HG03139 (cell line): ENCODE measurements around the gene ENAH.
"Not testable (repeated sequence)": the region's sequence is repeated elsewhere in the genome, so short reads cannot be mapped to it uniquely, and the experiment has no call there.

Source experiments
- ATAC-seq: cut with Tn5 transposase; IDR thresholded peaks from one replicate; pipeline ENCODE4 v1.9.1; 2021; ENCODE audit not compliant: unreplicated experiment

ENAH gene

DNA sequence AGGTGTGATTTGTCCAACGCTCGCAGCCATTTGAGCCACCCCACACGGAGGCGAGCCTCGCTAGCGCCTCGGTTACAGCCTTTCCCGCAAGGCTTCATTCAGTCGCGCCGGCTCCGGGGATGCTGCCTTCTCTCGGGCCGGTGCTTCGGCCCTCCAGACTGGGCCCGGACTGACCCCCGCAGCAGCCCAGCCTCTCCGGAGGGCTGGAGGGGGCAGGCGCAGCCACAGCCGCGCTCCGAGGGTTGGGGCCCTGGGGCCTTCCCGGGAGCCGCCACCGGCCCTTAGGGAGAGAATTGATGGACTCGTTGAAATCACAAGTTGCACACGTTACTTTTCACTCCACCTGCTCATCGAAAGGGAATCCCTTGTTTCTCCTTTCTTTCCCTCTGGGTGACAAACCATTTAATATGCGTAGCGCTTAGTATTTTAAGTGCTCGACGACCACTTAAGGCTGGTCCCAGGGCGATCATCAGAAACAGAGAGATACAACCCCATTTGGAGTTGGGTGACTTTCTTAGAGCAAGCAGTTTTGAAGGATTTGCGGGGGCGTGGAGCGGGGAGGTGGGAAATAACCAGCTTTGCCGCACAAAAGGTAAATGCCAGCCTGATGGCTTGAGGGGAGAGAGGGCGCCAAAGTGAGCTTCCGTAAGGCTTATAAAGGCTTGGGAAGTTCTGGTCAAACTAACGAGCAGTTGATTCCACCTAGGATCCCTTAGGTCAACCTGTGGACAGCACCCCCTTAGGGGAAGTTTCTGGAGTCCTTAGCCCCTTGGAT is 24.6 kb upstream of the ENAH start:
- ATAC-seq: no peak

DNA sequence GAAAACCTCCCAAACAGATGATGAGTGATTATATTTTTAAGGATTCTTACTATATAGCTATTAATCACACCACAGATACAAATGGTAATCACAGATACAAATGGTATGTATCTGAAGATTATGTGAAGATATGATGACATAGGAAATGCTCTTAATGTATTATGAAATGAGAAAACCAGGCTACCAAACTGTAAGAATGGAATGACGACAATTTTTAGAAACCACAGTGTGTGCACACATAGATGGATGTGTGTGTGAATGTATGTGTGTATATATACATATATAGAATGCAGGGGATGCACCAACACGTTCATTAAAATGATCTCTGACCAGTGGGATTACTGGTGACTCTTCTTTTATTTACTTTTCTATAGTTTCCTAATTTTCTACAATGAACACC is 21.5 kb upstream of the ENAH start:
- no peak for ATAC-seq

- no peak for ATAC-seq
Measured at GRCh38 chr1:225670806-225671733, 18.1 kb upstream of the ENAH start.

DNA sequence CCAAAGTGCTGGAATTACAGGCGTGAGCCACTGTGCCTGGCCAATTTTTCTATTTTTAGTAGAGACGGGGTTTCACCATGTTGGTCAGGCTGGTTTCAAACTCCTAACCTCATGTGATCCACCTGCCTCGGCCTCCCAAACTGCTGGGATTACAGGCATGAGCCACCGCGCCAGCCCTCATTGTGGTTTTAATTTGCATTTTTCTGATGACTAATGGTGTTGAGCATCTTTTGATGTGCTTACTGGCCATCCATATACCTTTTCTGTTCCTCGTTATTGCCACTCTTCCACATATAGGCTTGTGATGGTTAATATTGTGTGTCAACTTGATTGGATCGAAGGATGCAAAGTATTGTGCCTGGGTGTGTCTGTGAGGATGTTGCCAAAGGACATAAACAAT is 17.4 kb upstream of the ENAH start:
- ATAC-seq: no peak

DNA sequence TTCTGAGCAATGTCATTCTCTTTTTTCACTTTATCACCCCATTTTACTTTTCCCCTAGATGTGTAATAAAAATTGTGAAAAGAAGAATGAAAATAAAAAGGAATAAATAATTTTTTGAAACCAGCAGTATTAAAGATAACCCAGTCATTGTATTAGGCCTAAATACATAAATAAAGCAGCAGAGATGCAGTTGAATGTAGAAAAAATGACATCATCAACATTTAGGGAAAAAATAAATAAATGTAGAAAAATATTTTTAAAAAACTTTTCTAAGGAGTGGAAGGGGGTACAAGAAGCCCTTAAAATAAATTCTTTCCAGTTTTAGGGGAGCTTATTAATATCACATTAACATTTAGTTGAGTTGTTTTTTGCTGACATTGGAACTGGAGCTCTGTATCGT is 15.3 kb upstream of the ENAH start:
- no peak for ATAC-seq

DNA sequence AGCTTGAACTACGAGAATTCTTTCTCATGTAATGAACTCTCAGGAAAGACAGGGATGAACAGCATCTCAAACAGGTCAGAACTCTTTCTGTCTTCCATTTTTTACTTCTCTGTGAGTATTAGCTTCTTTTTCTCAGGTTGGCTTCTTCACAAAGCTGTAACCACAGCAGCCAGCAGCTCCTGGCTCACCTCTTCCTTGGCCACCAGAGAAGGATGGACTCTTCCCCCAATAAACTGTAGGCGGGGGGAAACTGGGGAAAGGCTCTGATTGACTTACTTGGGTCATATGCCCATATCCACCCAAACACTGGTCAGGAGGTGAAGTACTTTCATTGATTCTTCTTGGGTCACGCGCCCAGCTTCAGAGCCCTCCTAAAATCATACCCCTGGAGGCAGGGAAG is 14.4 kb upstream of the ENAH start:
- no peak for ATAC-seq

GRCh38 chr1:225666495-225666894 is 13.6 kb upstream of the ENAH start:
- no peak for ATAC-seq

DNA sequence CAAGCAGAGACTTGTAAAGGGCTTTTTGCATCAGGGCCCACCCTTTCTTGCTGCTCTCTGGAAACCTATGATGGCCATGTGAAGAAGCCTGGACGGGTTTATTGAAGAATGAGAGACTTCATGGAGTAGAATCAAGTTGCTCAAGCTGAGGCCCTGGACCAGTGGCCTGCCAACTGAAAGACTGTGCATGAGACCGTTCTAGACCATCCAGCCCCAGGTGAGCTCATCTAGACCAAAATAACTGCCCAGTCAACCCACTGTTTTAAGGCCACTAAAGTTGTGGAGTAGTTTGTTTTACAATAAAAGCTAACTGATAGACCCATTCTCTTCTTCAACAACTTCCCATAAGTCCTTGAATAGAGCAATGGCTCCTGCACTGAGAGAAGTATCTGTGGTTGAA is 11.8 kb upstream of the ENAH start:
- ATAC-seq: no peak

- no peak for ATAC-seq
Measured at GRCh38 chr1:225662155-225662554, 9.2 kb upstream of the ENAH start.

DNA sequence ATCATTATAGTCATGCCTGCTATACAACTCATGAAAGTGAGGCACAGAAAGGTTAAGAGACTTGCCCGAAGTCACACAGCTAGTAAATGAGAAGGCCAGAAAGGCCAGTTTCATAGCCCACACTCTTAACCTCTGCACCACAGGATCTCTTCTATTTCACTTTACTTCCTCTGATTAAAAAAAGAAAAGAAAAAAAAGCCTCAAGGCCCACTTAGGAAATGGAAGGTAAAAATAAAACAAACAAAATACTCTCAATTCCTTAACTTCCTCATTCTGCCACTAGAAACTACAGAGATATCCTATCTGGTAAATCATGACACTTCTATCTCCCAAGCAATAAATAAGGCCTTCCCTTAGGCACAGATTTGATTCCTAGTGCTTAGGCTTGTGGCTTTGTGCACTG is 7.6 kb upstream of the ENAH start:
- ATAC-seq: no peak

- ATAC-seq: no peak
Measured at GRCh38 chr1:225658041-225658440, 5.1 kb upstream of the ENAH start.

DNA sequence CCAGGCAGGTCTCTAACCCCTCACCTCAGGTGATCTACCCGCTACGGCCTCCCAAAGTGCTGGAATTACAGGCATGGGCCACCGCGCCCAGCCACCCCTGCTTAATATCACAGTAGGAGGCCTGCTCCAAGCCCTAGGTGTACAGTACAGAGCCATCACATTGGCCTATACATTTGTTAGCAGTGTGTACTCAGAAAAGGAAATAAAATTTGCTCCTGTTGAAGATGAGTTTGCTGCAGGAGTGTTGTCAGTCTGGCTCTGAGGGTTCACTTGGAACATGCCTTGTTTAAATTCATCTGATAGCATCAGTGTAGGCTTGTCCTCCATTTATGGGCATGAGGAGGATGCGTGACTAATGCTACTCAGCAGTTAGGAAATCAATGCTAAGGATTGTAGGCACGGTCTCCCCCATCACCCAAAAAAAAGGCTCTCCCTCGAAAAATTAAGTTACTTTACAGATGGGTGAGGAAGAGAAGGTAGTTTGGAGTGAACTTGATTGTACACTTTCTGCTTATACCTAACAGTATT is 4.6 kb upstream of the ENAH start:
- no peak for ATAC-seq

DNA sequence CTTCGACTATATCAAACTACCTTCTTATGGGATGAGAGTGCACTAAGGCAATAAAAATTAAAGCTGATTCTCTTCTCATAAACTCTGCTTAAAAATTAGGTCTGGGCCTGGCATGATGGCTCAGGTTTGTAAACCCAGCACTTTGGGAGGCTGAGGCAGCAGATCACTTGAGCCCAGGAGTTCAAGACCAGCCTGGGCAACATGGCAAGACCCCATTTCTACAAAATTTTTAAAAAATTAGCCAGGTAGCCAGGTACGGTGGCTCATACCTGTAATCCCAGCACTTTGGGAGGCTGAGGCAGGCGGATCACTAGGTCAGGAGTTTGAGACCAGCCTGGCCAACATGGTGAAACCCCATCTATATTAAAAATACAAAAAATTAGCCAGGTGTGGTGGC is 3.3 kb upstream of the ENAH start:
- ATAC-seq: not testable (repeated sequence)

GRCh38 chr1:225655509-225656258 is 2.8 kb upstream of the ENAH start:
- ATAC-seq: no peak

GRCh38 chr1:225654688-225655508 is 2.0 kb upstream of the ENAH start:
- ATAC-seq: no peak

DNA sequence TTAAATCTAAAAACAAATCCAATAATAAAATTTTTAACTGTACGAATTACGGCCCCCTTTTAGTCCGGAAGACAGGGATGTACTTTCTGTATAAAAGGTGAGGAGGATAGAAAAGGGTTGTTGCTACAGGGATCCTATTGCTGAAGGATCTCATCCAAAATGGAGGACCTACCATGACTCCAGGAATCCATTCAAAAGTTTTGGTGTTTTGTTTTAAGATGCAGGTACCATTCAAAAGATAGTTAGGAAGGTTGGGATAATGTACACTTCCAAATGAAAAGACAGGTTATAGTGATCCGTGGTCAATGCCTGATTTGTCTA is 1.3 kb upstream of the ENAH start:
- ATAC-seq: no peak

- no peak for ATAC-seq
Measured at GRCh38 chr1:225653463-225654276, 747 bp upstream of the ENAH start.

DNA sequence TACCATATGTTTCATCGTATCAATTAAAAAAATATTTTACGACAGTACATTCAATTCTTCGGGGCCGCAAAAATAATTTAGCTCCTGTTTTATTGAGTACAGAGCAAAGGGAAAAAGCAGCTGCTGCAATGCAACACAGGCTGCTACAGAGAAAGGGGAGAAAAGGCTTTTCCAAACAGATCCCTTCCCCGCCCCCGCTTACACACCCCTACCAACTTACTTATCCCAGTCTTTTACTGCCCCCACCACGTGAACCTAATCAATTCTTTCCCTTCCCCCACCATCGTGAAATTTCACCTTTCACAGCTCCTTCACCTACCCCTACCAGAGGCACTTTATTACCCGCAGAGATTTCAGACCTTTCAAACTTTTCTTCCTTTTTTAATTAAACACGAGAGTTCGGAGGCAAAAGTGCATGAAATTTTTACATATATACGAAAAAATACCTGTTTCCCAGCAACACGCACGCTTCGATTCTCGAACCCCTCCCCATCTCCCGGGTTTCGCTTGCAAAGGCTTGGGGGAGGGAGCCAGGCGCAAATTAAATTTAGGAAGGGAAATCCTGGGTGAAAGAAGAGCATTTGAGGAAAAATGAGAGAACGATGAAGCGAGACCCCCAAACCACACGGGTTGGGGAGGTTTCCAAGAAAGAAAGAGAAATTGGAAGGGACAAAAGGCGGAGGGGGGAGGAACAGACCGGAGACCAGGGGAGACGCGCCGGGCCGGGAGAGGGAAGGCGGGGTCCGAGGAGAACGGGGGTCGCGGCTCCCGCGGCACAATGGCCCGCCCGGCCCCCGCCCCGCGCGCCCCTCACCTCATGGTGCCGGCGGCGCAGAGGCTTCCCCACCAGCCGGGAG is 823 bp downstream of the ENAH start:
- no peak for ATAC-seq

GRCh38 chr1:225651376-225651871 is 1.5 kb downstream of the ENAH start:
- no peak for ATAC-seq
